Colonic mucosa (tissue), 4 donors: Measurements from ENCODE around the gene FBXO3. TPM values are rescaled to one million over a fixed set of nuclear protein-coding genes. Genes with fewer than 3 reads are reported as not detected.

Experiments
- DNase-seq: peaks from one replicate; pipeline ENCODE4 v3.0.0-alpha.2; 2020
- H3K27ac ChIP-seq: fragments of 200-600 bp; one replicate; pipeline ENCODE4 v1.8.0; 2021
- H3K27me3 ChIP-seq: fragments of 200-600 bp; one replicate; pipeline ENCODE4 v1.8.0; 2021
- H3K36me3 ChIP-seq: fragments of 200-600 bp; one replicate; pipeline ENCODE4 v1.8.0; 2021
- H3K4me1 ChIP-seq: fragments of 200-600 bp; one replicate; pipeline ENCODE4 v1.8.0; 2021; ENCODE audit warnings: mild to moderate bottlenecking
- H3K4me3 ChIP-seq: fragments of 200-600 bp; one replicate; pipeline ENCODE4 v1.8.0; 2021
- H3K9ac ChIP-seq, 2 donors: one replicate each; pipeline ENCODE4 v1.7.0; 2013; ENCODE audit warnings: control low read depth in 2 of 2, low read depth in 2 of 2, low read length in 2 of 2
- H3K9me3 ChIP-seq: fragments of 200-600 bp; one replicate; pipeline ENCODE4 v1.8.0; 2021
- CTCF ChIP-seq: fragments of 200-600 bp; IDR thresholded peaks from one replicate; pipeline ENCODE4 v1.8.0; 2022; ENCODE audit warnings: antibody characterized with exemption, mild to moderate bottlenecking
- intact Hi-C: fragments of 100-400 bp; cut with DNase I; formaldehyde crosslinking; loops from one replicate; pipeline ENCODE4 v1.14.1; 2022
- total RNA-seq, 2 donors: library from RNA; stranded (reverse); fragmentation: NEBNext Ultra II Directional in 1 of 2; extraction: Animal tissue kit (Norgen Biotek cat#: 25700) in 1 of 2; gene quantifications; one replicate each; pipeline ENCODE4 v1.2.1, GENCODE V29; 2021
- donor health status: healthy.
- donor health status: DM: no; HTN: no; CAD: no.
- donor health status: DM: no; HTN: no; CAD: no.

FBXO3 gene
- total RNA-seq, 2 donors from 2014 or later = 30.0 to 36.9 TPM

DNA sequence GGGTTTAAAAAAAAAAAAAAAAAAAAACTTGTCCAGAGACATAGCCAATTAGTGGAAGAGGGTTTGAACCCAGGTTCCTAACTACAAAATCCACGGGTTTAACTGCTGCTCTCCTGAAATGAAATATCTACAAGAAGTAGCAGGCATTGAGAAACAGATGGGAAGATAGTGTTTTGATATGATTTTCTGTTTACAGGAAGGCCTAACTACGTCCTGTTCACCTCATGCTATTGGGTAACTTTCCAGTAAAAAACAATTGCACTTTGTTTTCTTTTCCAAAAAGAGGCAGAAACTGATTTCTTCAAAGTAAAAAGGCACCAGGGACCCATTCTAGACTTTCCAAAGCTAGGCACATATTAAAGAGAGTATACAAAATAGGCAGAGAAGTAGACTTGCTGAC is 67.8 kb downstream of the FBXO3 start:
- Histone ChIP-seq H3K27me3 (no peaks in the 10 kb centered on the region), H3K4me1 (peaks cover 10% of the 10 kb centered on the region), H3K27ac (no peak overlapping the region), H3K36me3 (peaks cover 8% of the 10 kb centered on the region), H3K9ac (no peak overlapping the region), H3K9me3 (no peaks in the 10 kb centered on the region), H3K4me3 (no peak overlapping the region)
- no peak for DNase-seq
- intact Hi-C loops = no loop called here
- TF ChIP-seq CTCF = no peak

DNA sequence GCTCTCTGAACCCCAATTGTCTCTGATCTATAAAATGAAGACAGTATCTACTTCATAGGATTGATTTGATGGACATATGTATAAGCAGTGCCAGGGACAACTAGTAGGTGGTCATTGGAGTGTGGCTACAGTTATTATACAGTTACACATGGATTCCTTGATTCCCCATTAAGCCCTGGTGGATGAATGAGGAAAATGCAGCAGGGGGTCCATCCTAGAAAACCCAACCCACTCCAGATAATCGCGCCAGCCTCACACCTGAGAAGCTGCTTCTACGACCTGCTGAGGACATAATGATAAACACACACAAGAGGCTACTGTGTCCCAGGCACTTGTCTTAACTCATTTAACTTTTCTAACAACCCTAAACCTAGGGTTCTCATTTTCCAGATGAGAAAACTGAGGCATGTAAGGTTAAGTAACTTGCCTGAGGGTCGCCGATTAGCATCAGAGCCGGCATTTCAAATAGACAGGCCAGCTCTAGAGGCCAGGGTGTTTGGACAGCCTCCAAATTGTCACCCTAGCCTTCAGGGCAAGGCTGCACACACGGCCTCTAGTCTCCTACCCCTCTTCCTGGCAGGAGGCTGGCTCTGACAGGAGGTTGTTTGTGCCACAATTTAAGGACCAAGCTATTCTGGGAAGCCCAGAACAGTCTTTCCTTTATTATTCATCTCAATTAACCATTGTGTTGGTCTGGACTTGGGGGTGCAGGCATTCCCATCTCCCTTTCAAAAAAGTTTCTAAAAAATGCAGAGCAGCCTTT is 69.9 kb downstream of the FBXO3 start:
- no peak overlapping the region for H3K9ac ChIP-seq
- no peak overlapping the region for H3K4me3 ChIP-seq
- H3K9me3 ChIP-seq = no peaks in the 10 kb centered on the region
- peaks cover 13% of the 10 kb centered on the region for H3K4me1 ChIP-seq
- no peak for TF ChIP-seq CTCF
- H3K36me3 ChIP-seq = peaks cover under 1% of the 10 kb centered on the region
- peak overlapping the region; percentile 79 for H3K27ac ChIP-seq
- no peak for DNase-seq
- intact Hi-C loops = no loop called here
- no peaks in the 10 kb centered on the region for H3K27me3 ChIP-seq

DNA sequence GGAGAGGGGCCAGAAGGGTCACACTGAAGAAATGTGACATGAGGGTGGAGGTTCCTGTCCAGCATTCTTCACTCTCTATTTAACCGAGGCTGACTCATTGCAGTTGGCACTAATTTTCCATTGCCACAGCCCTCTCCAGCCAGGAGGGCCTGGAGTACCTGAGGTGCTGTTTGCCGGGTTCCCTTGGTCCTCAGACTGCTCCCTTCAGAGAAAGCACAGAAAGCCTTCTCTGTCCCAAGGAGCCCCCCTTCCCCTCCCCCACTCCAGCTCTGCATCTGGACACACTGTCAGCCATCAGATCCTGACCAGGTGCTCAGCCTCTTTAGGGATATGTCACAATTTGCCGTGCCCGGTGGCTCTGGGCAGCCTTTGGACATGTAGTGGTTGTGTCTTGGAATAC is 70.5 kb downstream of the FBXO3 start:
- no peak for TF ChIP-seq CTCF
- no peak overlapping the region for H3K4me3 ChIP-seq
- peak overlapping the region in 1 of 2 donors; percentile 67 for H3K9ac ChIP-seq
- intact Hi-C loops = no loop called here
- peaks cover 13% of the 10 kb centered on the region for H3K4me1 ChIP-seq
- no peaks in the 10 kb centered on the region for H3K27me3 ChIP-seq
- no peaks in the 10 kb centered on the region for H3K36me3 ChIP-seq
- DNase-seq = no peak
- H3K9me3 ChIP-seq = no peaks in the 10 kb centered on the region
- H3K27ac ChIP-seq = peak overlapping the region; percentile 79

GRCh38 chr11:33703234-33703633 is 71.1 kb downstream of the FBXO3 start:
- H3K9ac ChIP-seq = peak overlapping the region in 1 of 2 donors; percentile 67

More at GRCh38 chr11:33703234-33703633, 71.1 kb downstream of the FBXO3 start:
- no peaks in the 10 kb centered on the region for H3K9me3 ChIP-seq
- no peaks in the 10 kb centered on the region for H3K36me3 ChIP-seq
- intact Hi-C loops = no loop called here
- DNase-seq = peak; percentile 60
- no peak for TF ChIP-seq CTCF
- no peak overlapping the region for H3K4me3 ChIP-seq
- peaks cover 13% of the 10 kb centered on the region for H3K4me1 ChIP-seq
- no peaks in the 10 kb centered on the region for H3K27me3 ChIP-seq
- H3K27ac ChIP-seq = peak overlapping the region; percentile 79
